DND-41 (cell line): ENCODE measurements around the gene HOXA5.
A peak's percentile ranks its signal among the peaks of the same experiment; 100 is the strongest.

ENCODE experiments used
- ATAC-seq: fragments of 200-7000 bp; cut with Tn5 transposase; 3 replicates; pipeline ENCODE4 v1.9.1; 2021; ENCODE audit warnings: low read depth; ENCODE audit not compliant: insufficient read depth
- DNase-seq: peaks from one replicate; pipeline ENCODE4 v3.0.0-alpha.2; 2020
- H2AFZ ChIP-seq: 2 replicates; pipeline ENCODE4 v1.6.0; 2012; ENCODE audit warnings: low read depth, low read length
- H3K27ac ChIP-seq: 2 replicates; pipeline ENCODE4 v1.5.1; 2012; ENCODE audit warnings: low read length, inconsistent platforms
- H3K27me3 ChIP-seq: fragments of 200-600 bp; sonication (generic); 2 replicates; pipeline ENCODE4 v1.6.0; 2012; ENCODE audit warnings: low read length, mild to moderate bottlenecking, inconsistent platforms; ENCODE audit not compliant: insufficient read depth, poor library complexity
- H3K36me3 ChIP-seq: 2 replicates; pipeline ENCODE4 v1.5.1; 2012; ENCODE audit warnings: low read length, inconsistent platforms; ENCODE audit not compliant: insufficient read depth
- H3K4me1 ChIP-seq: 2 replicates; pipeline ENCODE4 v1.5.1; 2012; ENCODE audit warnings: mild to moderate bottlenecking, low read length; ENCODE audit not compliant: insufficient read depth
- H3K4me2 ChIP-seq: 2 replicates; pipeline ENCODE4 v1.6.0; 2012; ENCODE audit warnings: mild to moderate bottlenecking, moderate library complexity, low read length, inconsistent platforms; ENCODE audit not compliant: insufficient read depth
- H3K4me3 ChIP-seq, 2 experiments: fragments of 200-600 bp in 1 of 2; shearing (Covaris generic) in 1 of 2; 2 replicates each; pipeline ENCODE4 v1.5.1; 2012 to 2016; ENCODE audit warnings: inconsistent platforms in 2 of 2, low read length in 2 of 2, mild to moderate bottlenecking in 2 of 2, low read depth in 1 of 2, moderate library complexity in 1 of 2
- H3K79me2 ChIP-seq: 2 replicates; pipeline ENCODE4 v1.6.0; 2012; ENCODE audit warnings: low read length, inconsistent platforms; ENCODE audit not compliant: insufficient read depth
- H3K9ac ChIP-seq: 2 replicates; pipeline ENCODE4 v1.6.0; 2012; ENCODE audit warnings: low read depth, mild to moderate bottlenecking, inconsistent platforms, low read length, moderate library complexity
- H3K9me3 ChIP-seq: 2 replicates; pipeline ENCODE4 v1.5.1; 2012; ENCODE audit warnings: low read length, moderate library complexity, mild to moderate bottlenecking, inconsistent platforms; ENCODE audit not compliant: insufficient read depth, severe bottlenecking
- H4K20me1 ChIP-seq: 2 replicates; pipeline ENCODE4 v1.6.0; 2012; ENCODE audit warnings: low read length; ENCODE audit not compliant: insufficient read depth
- CTCF ChIP-seq: IDR thresholded peaks from 2 replicates; pipeline ENCODE4 v1.5.1; 2012; ENCODE audit warnings: borderline replicate concordance, low read length, moderate library complexity, mild to moderate bottlenecking; ENCODE audit not compliant: poor library complexity, severe bottlenecking; ENCODE audit errors: extremely low read depth
- EZH2 ChIP-seq: IDR thresholded peaks from 3 replicates; pipeline ENCODE4 v1.6.1; 2012; ENCODE audit warnings: borderline replicate concordance, low read depth, mild to moderate bottlenecking, moderate library complexity, low read length, inconsistent platforms; ENCODE audit not compliant: severe bottlenecking

Gene HOXA5

GRCh38 chr7:27172823-27173510 is 29.5 kb upstream of the HOXA5 start:
- Histone ChIP-seq H2AFZ (no peak overlapping the region), H4K20me1 (no peaks in the 10 kb centered on the region), H3K4me3 (no peak overlapping the region), H3K9ac (no peak overlapping the region), H3K27ac (no peak overlapping the region), H3K9me3 (no peaks in the 10 kb centered on the region), H3K4me2 (no peak overlapping the region), H3K27me3 (peaks cover 10% of the 10 kb centered on the region), H3K36me3 (no peaks in the 10 kb centered on the region), H3K4me1 (no peaks in the 10 kb centered on the region), H3K79me2 (no peaks in the 10 kb centered on the region)
- TF ChIP-seq CTCF (no peak), EZH2 (no peak)
- ATAC-seq, result no peak
- no peak for DNase-seq

- Histone ChIP-seq H3K4me1 (no peaks in the 10 kb centered on the region), H3K36me3 (no peaks in the 10 kb centered on the region), H4K20me1 (no peaks in the 10 kb centered on the region), H3K9me3 (no peaks in the 10 kb centered on the region), H3K9ac (no peak overlapping the region), H3K4me2 (no peak overlapping the region), H2AFZ (no peak overlapping the region), H3K79me2 (no peaks in the 10 kb centered on the region), H3K4me3 (no peak overlapping the region), H3K27me3 (peaks cover 7% of the 10 kb centered on the region), H3K27ac (no peak overlapping the region)
- no peak for ATAC-seq
- no peak for TF ChIP-seq CTCF
- no peak for TF ChIP-seq EZH2
- DNase-seq, result no peak
Measured at GRCh38 chr7:27172315-27172774, 28.9 kb upstream of the HOXA5 start.

- Histone ChIP-seq H3K9ac (no peak overlapping the region), H4K20me1 (no peaks in the 10 kb centered on the region), H2AFZ (no peak overlapping the region), H3K79me2 (no peaks in the 10 kb centered on the region), H3K4me2 (no peak overlapping the region), H3K9me3 (no peaks in the 10 kb centered on the region), H3K27ac (no peak overlapping the region), H3K4me1 (no peaks in the 10 kb centered on the region), H3K4me3 (no peak overlapping the region), H3K36me3 (no peaks in the 10 kb centered on the region), H3K27me3 (peaks cover 7% of the 10 kb centered on the region)
- TF ChIP-seq EZH2, result no peak
- TF ChIP-seq CTCF, result peak; percentile 5
- DNase-seq, result no peak
- 0 out of 3 replicates have a peak, but pooled peaks have one; percentile 37 for ATAC-seq
Measured at GRCh38 chr7:27171637-27172314, 28.3 kb upstream of the HOXA5 start.
